ENCODE data around the gene SNCA.

DNA sequence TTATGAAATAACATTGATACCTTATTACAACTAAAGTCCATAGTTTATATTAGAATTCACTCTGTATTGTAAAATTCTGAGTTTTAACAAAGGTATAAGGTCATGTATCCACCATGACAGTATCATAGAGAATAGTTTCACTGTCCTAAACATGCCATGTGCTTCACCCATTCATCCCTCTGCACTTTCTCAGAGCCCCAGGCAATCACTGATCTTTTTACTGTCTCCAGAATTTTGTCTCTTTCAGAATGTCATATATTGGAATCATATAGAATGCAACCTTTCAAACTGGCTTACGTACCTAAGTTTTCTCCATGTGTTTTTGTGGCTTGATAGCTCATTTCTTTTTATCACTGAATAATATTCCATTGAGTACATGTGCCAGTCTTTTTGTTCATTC, 33.9 kb downstream of the SNCA start:
- TF ChIP-seq RAD21 (IDR thresholded peaks at IDR 0.05; ENCODE audit: low read depth) (no peak), TAF1 (IDR thresholded peaks at IDR 0.05; ENCODE audit: low read depth) (no peak), EP300 (IDR thresholded peaks at IDR 0.05; ENCODE audit: borderline replicate concordance) (no peak), TCF12 (IDR thresholded peaks at IDR 0.05; ENCODE audit: low read depth) (no peak)
